GM21717 (cell line): ENCODE results near the gene ETV3.
A peak's percentile ranks its signal among the peaks of the same experiment; 100 is the strongest.
"Not testable (repeated sequence)": the region's sequence is repeated elsewhere in the genome, so short reads cannot be mapped to it uniquely, and the experiment has no call there.

Source experiments
- ATAC-seq: cut with Tn5 transposase; IDR thresholded peaks from one replicate; pipeline ENCODE4 v1.9.1; 2021; ENCODE audit warnings: mild to moderate bottlenecking, moderate library complexity; ENCODE audit not compliant: unreplicated experiment

The ETV3 gene

DNA sequence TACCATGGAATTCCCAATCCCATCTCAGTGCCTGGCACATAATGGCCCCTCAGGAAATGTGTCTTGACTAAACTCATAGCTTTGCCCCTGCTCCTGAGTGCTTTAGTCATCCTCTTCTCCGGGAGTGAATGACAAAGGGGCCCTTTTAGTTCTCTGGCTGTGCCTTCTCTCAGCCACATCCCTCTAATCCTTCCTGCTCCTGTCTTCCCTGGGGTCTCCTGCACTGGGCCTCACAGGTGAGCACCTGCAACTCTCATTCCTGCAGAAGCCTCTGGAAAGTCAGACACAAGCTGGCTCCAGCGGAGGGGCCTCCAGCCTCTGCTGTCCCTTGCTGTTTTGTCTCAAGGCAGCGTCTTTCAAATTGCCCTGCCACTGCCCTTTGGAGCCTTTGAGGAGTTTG lies 24.6 kb downstream of the ETV3 start:
- no peak for ATAC-seq

DNA sequence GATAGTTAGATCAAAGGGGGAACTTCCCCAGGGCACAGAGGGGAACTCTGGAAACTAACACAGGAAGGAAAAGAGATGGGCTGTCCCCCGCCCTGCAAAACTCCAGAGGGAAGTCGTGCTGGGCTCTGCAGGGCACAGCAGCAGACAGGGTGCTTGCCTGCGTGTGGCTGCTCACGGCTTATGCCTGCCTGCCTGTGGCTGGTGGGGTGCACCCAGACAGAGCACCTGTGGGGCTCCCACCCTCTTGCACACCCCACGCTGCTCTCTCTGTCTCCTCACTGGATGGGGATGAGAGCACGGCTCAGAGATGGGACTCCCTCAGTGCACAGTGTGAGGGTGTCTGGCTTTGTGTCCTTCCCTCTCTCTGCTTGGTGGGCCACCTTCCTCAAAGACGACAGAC lies 25.1 kb downstream of the ETV3 start:
- ATAC-seq: no peak

- ATAC-seq: no peak
These were observed 25.9 kb downstream of the ETV3 start for GRCh38 chr1:157112186-157112867.

GRCh38 chr1:157111396-157112165 lies 26.6 kb downstream of the ETV3 start:
- no peak for ATAC-seq

DNA sequence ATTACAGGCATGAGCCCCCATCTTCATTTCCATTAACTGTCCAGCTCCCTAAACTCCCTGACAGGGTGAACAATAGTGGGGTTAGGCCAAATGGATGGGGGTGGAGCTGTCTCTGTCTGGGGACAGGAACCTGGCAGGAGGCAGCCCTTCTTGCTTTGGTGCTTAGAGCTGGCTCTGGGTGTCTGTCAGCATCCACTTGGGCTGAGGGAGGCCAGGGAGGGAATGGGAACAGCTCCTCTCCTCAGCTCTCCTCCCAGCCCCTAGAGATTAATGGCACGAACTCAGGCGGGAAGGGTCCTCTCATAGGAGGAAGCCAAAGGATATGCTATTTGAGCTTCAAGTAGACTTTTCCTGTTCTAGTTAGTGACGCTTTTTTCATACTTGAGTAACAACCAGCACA lies 27.5 kb downstream of the ETV3 start:
- no peak for ATAC-seq

GRCh38 chr1:157110003-157110402 lies 28.2 kb downstream of the ETV3 start:
- no peak for ATAC-seq

DNA sequence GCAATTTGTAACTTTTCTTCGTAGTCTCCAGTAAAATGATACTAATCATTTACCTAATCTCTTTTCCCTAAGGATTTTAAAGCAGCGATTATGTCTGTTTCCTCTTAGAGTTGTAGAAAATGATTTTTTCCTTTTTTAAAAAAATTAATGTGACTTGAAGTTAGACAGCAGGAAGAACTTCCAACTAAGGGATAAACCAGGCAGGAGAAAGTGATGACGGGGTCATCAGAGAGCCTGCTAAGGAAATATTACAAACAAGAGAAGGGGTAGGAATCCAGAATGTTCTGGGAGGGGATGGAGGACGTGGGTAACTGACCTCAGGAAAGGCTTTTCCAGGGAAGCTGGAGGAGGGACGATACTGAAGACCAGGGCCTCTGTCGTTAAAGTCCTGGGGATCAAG lies 29.7 kb downstream of the ETV3 start:
- no peak for ATAC-seq

DNA sequence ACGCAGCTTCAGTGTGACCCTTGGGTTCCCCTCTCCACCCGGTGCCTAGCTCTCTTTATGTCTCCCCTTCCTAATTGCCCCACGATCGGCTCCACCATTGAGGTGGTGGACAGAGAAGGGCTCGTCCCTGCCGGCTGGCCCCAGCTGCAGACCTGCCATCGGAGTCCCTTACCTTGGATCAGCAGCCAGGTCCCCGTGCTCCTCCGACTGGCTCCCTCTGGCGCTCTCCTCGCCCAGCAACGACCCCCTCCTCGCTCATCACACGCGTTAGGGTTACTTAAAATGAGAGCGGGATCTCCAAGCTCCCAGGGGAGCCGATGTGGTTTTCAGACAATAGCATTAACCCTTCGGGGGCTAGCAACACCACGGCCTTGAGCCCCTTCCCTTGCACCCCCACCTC lies 30.5 kb downstream of the ETV3 start:
- ATAC-seq: no peak

DNA sequence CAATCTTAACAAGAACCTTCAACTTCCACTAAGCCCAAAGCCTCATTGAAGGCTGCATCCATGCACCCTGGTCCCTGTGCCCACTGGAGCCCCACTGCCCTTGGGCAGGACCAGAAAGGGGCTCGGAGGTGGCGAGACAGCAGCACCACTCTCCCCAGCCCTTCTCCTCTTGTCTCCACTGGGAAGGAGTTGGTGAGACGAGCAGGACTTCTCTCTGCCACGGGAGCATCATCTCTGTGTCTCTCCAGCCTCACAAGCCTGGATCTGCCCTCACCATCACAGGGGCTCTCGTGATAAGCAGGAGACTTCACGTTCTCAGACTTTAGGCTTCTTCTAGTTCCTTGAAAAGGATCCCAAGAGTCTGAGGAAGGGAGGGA lies 31.4 kb downstream of the ETV3 start:
- peak; percentile 5 for ATAC-seq

DNA sequence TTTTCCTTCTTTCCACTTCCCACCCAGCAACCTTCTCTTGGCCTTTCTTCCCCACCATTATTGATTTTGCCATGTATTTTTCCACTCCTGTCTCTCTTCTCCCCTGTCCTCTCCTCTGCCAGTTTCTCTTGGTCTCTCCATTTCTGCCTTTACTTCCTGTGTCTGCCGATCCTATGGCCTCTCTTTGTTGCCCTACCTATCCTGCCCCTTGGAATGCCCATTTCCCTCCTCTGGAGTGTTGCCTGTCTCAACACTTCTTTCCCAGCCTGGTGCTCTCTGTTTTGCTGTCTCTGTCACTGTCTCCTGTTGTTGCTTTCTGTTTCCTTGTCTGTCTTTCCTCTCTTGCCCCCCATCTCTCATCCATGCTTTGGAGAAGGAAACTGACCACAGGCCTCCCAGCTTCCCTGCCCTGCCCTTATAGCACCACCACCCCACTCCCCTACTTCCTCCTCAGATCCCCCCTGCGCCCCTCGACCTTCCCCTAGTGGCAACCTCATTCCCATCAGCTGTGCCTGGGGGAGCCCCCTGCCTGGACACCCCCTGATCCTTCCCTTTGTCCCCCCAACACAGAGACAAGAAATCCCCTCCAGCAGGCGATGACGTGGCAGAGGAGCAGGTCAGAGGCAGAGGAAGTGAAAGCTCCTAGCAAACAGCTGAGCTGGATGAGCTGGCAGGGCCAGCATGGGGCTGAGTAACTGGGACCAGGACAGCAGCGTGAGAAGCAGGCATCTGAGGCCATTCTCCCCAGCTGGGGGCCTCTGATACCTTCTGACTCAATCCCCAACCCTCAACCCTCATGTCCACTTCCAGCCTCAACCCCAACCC lies 32.0 kb downstream of the ETV3 start:
- ATAC-seq: peak; percentile 85

DNA sequence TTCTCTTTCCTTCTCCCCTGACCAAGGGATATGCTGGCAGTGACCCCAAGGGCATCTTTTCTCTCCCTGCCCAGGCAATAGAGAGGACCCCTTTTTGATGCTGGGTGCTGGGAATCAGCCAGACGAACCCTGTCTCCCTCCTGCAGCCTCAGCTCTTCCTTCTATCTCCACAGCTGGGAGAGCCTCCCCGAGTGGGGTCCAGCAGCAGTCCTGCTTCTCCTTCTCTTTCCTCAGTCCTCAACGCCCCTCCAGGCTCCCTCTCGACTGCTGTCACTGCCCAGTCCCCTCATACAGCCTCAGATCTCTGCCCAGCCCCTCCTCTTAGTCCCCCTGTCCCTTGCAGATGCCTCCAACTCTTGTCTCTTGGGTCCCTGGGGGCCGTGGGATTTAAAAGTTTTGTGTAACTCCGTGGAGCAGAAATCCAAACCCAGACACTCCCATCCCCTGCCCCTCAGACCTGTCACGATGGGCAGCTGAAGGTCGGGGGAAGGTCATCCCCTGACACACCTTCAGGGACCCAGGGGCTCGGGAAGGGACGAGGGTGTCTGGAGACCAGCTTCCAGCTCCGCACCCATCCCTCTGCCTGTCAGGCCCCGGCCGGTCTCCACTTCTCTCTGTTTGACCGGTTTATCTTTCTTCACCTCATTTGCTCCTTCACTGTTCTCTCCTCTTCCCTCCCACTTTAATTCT lies 32.8 kb downstream of the ETV3 start:
- ATAC-seq: no peak

- ATAC-seq: no peak
These were observed 33.4 kb downstream of the ETV3 start for GRCh38 chr1:157104598-157105293.

- no peak for ATAC-seq
These were observed 34.9 kb downstream of the ETV3 start for GRCh38 chr1:157103268-157103667.

DNA sequence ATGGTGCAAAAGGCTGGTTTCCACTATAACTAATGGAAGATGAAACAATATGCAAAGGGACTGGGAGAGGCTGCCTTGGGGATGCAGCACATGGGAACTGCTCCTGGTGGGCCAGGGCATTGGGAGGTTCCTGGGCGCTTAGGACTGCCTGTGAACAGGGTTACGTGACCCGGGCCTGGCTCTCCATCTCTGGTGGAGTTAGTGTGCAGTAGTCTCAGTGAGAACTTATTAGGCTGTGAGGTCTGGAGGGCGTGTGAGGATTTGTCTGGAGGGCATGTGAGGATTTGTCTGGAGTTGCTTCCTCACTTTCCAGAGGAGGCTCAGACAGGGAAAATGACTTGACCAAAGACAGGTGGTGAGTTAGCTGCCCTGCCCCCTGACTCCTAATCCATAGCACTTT lies 37.0 kb downstream of the ETV3 start:
- no peak for ATAC-seq

- peak; percentile 62 for ATAC-seq
These were observed 38.6 kb downstream of the ETV3 start, which contains the start of gene ETV3L for GRCh38 chr1:157099633-157100009. TSS of gene ETV3L (minus strand) at chr1:157099808. CDS start at chr1:157099523, 285 bp downstream.

GRCh38 chr1:157098987-157099632 lies 39.1 kb downstream of the ETV3 start:
- not testable (repeated sequence) for ATAC-seq

DNA sequence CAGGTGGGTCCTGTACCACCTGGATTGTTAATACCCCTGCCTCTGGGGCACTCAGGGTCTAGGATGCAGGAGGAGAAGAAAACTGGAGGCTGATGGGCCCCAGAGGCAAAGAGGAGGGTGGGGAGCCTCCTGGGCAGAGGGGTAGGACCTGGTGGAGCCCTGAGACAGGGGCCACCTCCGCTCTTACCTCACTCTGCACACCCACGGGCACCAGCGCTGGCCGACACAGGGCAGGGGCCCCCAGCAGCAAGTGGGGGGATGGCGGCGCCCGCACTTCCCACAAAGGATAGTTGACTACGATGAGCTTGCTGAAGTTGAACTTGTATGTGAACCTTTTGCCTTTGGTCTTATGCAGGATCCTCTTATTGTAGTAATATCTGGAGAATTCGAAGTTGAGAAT lies 39.7 kb downstream of the ETV3 start:
- ATAC-seq: no peak

DNA sequence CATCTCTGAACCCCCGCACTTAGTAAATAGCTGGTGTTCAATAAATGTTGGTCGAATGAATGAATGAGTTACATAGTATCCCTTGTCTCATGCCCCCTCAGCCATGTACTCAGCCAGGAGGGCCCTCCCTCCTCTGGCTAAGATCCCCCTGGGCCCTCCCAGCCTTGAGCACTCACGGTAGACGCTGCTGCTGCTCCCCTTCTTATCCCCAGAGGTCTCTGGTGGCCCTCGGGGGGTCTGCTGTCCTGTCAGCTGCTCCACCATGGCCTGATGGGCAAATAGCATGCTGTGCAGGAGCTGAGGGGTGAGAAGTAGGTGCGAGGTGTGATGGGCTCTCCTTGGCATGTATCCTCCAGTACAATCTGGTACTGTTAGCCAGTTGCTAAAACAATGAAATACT lies 40.5 kb downstream of the ETV3 start:
- ATAC-seq: no peak

- ATAC-seq: no peak
These were observed 41.3 kb downstream of the ETV3 start for GRCh38 chr1:157096881-157097280.

DNA sequence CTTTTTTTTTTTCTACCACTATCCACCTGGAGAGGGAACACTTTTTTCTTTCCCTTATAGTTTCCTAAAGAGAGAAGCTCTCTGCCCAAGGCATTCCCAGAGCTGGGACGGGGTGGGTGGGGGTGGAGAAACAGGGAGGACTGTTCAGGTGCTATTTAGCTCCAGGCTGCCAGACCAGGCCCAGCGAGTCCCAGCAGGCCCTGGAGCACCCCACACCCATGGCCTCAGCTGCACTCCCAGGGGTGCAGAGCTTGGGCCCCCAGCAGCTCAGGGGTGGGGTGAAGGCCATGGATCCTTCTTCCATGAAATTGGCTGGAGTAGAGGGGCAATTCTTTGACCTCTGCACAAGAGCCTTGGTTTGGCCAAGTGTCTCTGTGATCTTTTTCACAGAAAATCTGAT lies 42.6 kb downstream of the ETV3 start:
- no peak for ATAC-seq
